Mesendoderm (in vitro differentiated cells): ENCODE data around the gene NKAIN4.

ENCODE experiments used
- DNase-seq: peaks from one replicate; pipeline ENCODE4 v3.0.0; 2013
- H2AK5ac ChIP-seq: 2 replicates; pipeline ENCODE4 v1.6.1; 2013; ENCODE audit warnings: low read length, inconsistent platforms
- H2BK120ac ChIP-seq: 2 replicates; pipeline ENCODE4 v1.6.1; 2013; ENCODE audit warnings: low read depth, mild to moderate bottlenecking, low read length, moderate library complexity, mixed read lengths
- H2BK15ac ChIP-seq: replicated peaks from 2 replicates; pipeline ENCODE4 v1.6.1; 2013; ENCODE audit warnings: low read depth, mild to moderate bottlenecking, moderate library complexity
- H2BK5ac ChIP-seq: 2 replicates; pipeline ENCODE4 v1.6.1; 2013; ENCODE audit warnings: low read length, inconsistent platforms
- H3K18ac ChIP-seq: 2 replicates; pipeline ENCODE4 v1.6.1; 2013; ENCODE audit warnings: mild to moderate bottlenecking, low read length, mixed read lengths
- H3K23ac ChIP-seq: one replicate; pipeline ENCODE4 v1.6.1; 2013; ENCODE audit warnings: low read length
- H3K27ac ChIP-seq: 2 replicates; pipeline ENCODE4 v1.5.1; 2013; ENCODE audit warnings: low read depth, mild to moderate bottlenecking, inconsistent platforms, low read length, moderate library complexity
- H3K27me3 ChIP-seq: 2 replicates; pipeline ENCODE4 v1.6.1; 2013; ENCODE audit warnings: low read length, control low read depth, mild to moderate bottlenecking, inconsistent platforms; ENCODE audit not compliant: insufficient read depth, poor library complexity
- H3K36me3 ChIP-seq: 2 replicates; pipeline ENCODE4 v1.6.1; 2013; ENCODE audit warnings: low read length, inconsistent platforms; ENCODE audit not compliant: control insufficient read depth, insufficient read depth
- H3K4ac ChIP-seq: one replicate; pipeline ENCODE4 v1.6.1; 2013; ENCODE audit warnings: low read depth, mild to moderate bottlenecking, low read length, moderate library complexity
- H3K4me1 ChIP-seq: 2 replicates; pipeline ENCODE4 v1.6.1; 2013; ENCODE audit warnings: low read depth, low read length, inconsistent platforms; ENCODE audit not compliant: control insufficient read depth
- H3K4me2 ChIP-seq: 2 replicates; pipeline ENCODE4 v1.6.1; 2013; ENCODE audit warnings: low read length
- H3K4me3 ChIP-seq: 2 replicates; pipeline ENCODE4 v1.5.1; 2013; ENCODE audit warnings: mild to moderate bottlenecking, low read length
- H3K56ac ChIP-seq: one replicate; pipeline ENCODE4 v1.6.1; 2013; ENCODE audit warnings: low read length
- H3K79me1 ChIP-seq: 2 replicates; pipeline ENCODE4 v1.6.1; 2013; ENCODE audit warnings: low read length, inconsistent platforms
- H3K79me2 ChIP-seq: 2 replicates; pipeline ENCODE4 v1.6.1; 2013; ENCODE audit warnings: mild to moderate bottlenecking, low read length; ENCODE audit not compliant: control insufficient read depth, insufficient read depth
- H3K9ac ChIP-seq: 2 replicates; pipeline ENCODE4 v1.6.1; 2013; ENCODE audit warnings: low read length, inconsistent platforms
- H4K5ac ChIP-seq: one replicate; pipeline ENCODE4 v1.6.1; 2013; ENCODE audit warnings: low read length
- H4K8ac ChIP-seq: one replicate; pipeline ENCODE4 v1.6.1; 2013; ENCODE audit warnings: low read depth, mild to moderate bottlenecking, control low read depth, low read length, moderate library complexity
- WGBS: extraction: QIAGEN DNeasy Blood & Tissue Kit; methylation state at CpG from one replicate; pipeline ENCODE4 v1.1.7; 2013; ENCODE audit warnings: low lambda C conversion rate, missing lambda C conversion rate; ENCODE audit not compliant: insufficient coverage; ENCODE audit errors: extremely low coverage; 5-methylcytosine and 5-hydroxymethylcytosine counted together

NKAIN4 gene

GRCh38 chr20:63214514-63214913 lies 39.7 kb downstream of the NKAIN4 start:
- peaks cover 58% of the 10 kb centered on the region for H3K79me2 ChIP-seq
- H3K4me1 ChIP-seq = peaks cover 5% of the 10 kb centered on the region
- no peak overlapping the region for H3K23ac ChIP-seq
- H4K8ac ChIP-seq = no peak overlapping the region
- H3K4ac ChIP-seq = no peak overlapping the region
- no peaks in the 10 kb centered on the region for H3K27me3 ChIP-seq
- no CpG with 5 or more reads among the region's 6 CpGs for WGBS
- peak; percentile 80 for DNase-seq
- H3K18ac ChIP-seq = no peak overlapping the region
- H4K5ac ChIP-seq = no peak overlapping the region
- no peak overlapping the region for H2BK120ac ChIP-seq
- peak overlapping the region; percentile 73 for H3K27ac ChIP-seq
- no peak overlapping the region for H2BK15ac ChIP-seq
- no peak overlapping the region for H2BK5ac ChIP-seq
- peak overlapping the region; percentile 98 for H3K9ac ChIP-seq
- H3K79me1 ChIP-seq = peaks cover 13% of the 10 kb centered on the region
- H3K4me2 ChIP-seq = peak overlapping the region; percentile 47
- peak overlapping the region; percentile 2 for H3K4me3 ChIP-seq
- peak overlapping the region; percentile 90 for H3K56ac ChIP-seq
- no peak overlapping the region for H2AK5ac ChIP-seq
- H3K36me3 ChIP-seq = peaks cover 6% of the 10 kb centered on the region

- Histone ChIP-seq H3K18ac (no peak overlapping the region), H3K4me2 (no peak overlapping the region), H2BK120ac (no peak overlapping the region), H3K36me3 (peaks cover 7% of the 10 kb centered on the region), H3K23ac (no peak overlapping the region), H3K79me2 (peaks cover 71% of the 10 kb centered on the region), H3K4ac (no peak overlapping the region), H3K56ac (peak overlapping the region; percentile 28), H3K79me1 (peaks cover 17% of the 10 kb centered on the region), H4K5ac (no peak overlapping the region), H3K4me1 (peaks cover 5% of the 10 kb centered on the region), H3K9ac (no peak overlapping the region), H2AK5ac (no peak overlapping the region), H3K4me3 (no peak overlapping the region), H2BK5ac (no peak overlapping the region), H3K27ac (no peak overlapping the region), H2BK15ac (no peak overlapping the region), H3K27me3 (no peaks in the 10 kb centered on the region), H4K8ac (no peak overlapping the region)
- no peak for DNase-seq
- whole genome bisulfite sequencing = no CpG with 5 or more reads among the region's 5 CpGs
Measured at GRCh38 chr20:63212792-63213191, 41.5 kb downstream of the NKAIN4 start.

GRCh38 chr20:63212393-63212730 lies 41.9 kb downstream of the NKAIN4 start:
- Histone ChIP-seq H3K4me2 (no peak overlapping the region), H3K18ac (no peak overlapping the region), H2BK120ac (no peak overlapping the region), H3K4me3 (no peak overlapping the region), H3K23ac (no peak overlapping the region), H2AK5ac (no peak overlapping the region), H3K56ac (no peak overlapping the region), H3K9ac (no peak overlapping the region), H3K4ac (no peak overlapping the region), H3K36me3 (peaks cover 7% of the 10 kb centered on the region), H3K4me1 (peaks cover 5% of the 10 kb centered on the region), H3K27ac (no peak overlapping the region), H3K79me1 (peaks cover 17% of the 10 kb centered on the region), H3K27me3 (no peaks in the 10 kb centered on the region), H4K5ac (no peak overlapping the region), H2BK15ac (no peak overlapping the region), H3K79me2 (peaks cover 75% of the 10 kb centered on the region), H2BK5ac (no peak overlapping the region), H4K8ac (no peak overlapping the region)
- WGBS = no CpG with 5 or more reads among the region's 5 CpGs
- DNase-seq = peak; percentile 40

- H3K79me1 ChIP-seq = peaks cover 24% of the 10 kb centered on the region
- no peak overlapping the region for H3K4ac ChIP-seq
- peaks cover 12% of the 10 kb centered on the region for H3K36me3 ChIP-seq
- no CpG with 5 or more reads among the region's 11 CpGs for WGBS
- no peak overlapping the region for H2BK5ac ChIP-seq
- H2BK120ac ChIP-seq = no peak overlapping the region
- H3K4me1 ChIP-seq = peaks cover 3% of the 10 kb centered on the region
- H3K4me3 ChIP-seq = no peak overlapping the region
- no peak overlapping the region for H4K8ac ChIP-seq
- no peak overlapping the region for H3K9ac ChIP-seq
- H3K4me2 ChIP-seq = no peak overlapping the region
- no peak overlapping the region for H2AK5ac ChIP-seq
- H3K23ac ChIP-seq = no peak overlapping the region
- H2BK15ac ChIP-seq = no peak overlapping the region
- peaks cover 85% of the 10 kb centered on the region for H3K79me2 ChIP-seq
- H3K18ac ChIP-seq = no peak overlapping the region
- H3K27me3 ChIP-seq = no peaks in the 10 kb centered on the region
- H3K27ac ChIP-seq = no peak overlapping the region
- no peak for DNase-seq
- no peak overlapping the region for H4K5ac ChIP-seq
- H3K56ac ChIP-seq = no peak overlapping the region
Measured at GRCh38 chr20:63210011-63210605, 44.2 kb downstream of the NKAIN4 start.

- H3K23ac ChIP-seq = no peak overlapping the region
- peaks cover 17% of the 10 kb centered on the region for H3K36me3 ChIP-seq
- H3K9ac ChIP-seq = no peak overlapping the region
- no peak overlapping the region for H2BK120ac ChIP-seq
- no peak overlapping the region for H3K27ac ChIP-seq
- H2AK5ac ChIP-seq = no peak overlapping the region
- H3K56ac ChIP-seq = no peak overlapping the region
- H3K27me3 ChIP-seq = no peaks in the 10 kb centered on the region
- H3K4me2 ChIP-seq = no peak overlapping the region
- no peak overlapping the region for H3K18ac ChIP-seq
- H2BK5ac ChIP-seq = no peak overlapping the region
- no peak overlapping the region for H4K8ac ChIP-seq
- DNase-seq = no peak
- H3K4ac ChIP-seq = no peak overlapping the region
- no peak overlapping the region for H4K5ac ChIP-seq
- H3K79me1 ChIP-seq = peaks cover 31% of the 10 kb centered on the region
- peaks cover 89% of the 10 kb centered on the region for H3K79me2 ChIP-seq
- no peak overlapping the region for H3K4me3 ChIP-seq
- H3K4me1 ChIP-seq = no peaks in the 10 kb centered on the region
- H2BK15ac ChIP-seq = no peak overlapping the region
- no CpG with 5 or more reads among the region's 6 CpGs for WGBS
Measured at GRCh38 chr20:63208346-63208909, 45.8 kb downstream of the NKAIN4 start.

- Histone ChIP-seq H3K4me1 (no peaks in the 10 kb centered on the region), H3K4me2 (no peak overlapping the region), H4K8ac (no peak overlapping the region), H3K4me3 (no peak overlapping the region), H4K5ac (no peak overlapping the region), H3K79me2 (peaks cover 88% of the 10 kb centered on the region), H3K18ac (no peak overlapping the region), H3K4ac (no peak overlapping the region), H3K23ac (no peak overlapping the region), H2BK120ac (no peak overlapping the region), H3K27me3 (no peaks in the 10 kb centered on the region), H3K9ac (no peak overlapping the region), H2BK5ac (no peak overlapping the region), H3K79me1 (peaks cover 24% of the 10 kb centered on the region), H3K27ac (no peak overlapping the region), H3K56ac (no peak overlapping the region), H2BK15ac (no peak overlapping the region), H3K36me3 (peaks cover 24% of the 10 kb centered on the region), H2AK5ac (no peak overlapping the region)
- no peak for DNase-seq
- WGBS = no CpG with 5 or more reads among the region's 11 CpGs
Measured at GRCh38 chr20:63206878-63207277, 47.4 kb downstream of the NKAIN4 start.
